ENCODE results near the gene GNPDA2. TPM values are rescaled to one million over a fixed set of nuclear protein-coding genes. Genes with fewer than 3 reads are reported as not detected.
"Not testable (repeated sequence)": the region's sequence is repeated elsewhere in the genome, so short reads cannot be mapped to it uniquely, and the experiment has no call there.

Gene GNPDA2
- total RNA-seq, 1 donor from 2014 or later: 11.4 TPM

DNA sequence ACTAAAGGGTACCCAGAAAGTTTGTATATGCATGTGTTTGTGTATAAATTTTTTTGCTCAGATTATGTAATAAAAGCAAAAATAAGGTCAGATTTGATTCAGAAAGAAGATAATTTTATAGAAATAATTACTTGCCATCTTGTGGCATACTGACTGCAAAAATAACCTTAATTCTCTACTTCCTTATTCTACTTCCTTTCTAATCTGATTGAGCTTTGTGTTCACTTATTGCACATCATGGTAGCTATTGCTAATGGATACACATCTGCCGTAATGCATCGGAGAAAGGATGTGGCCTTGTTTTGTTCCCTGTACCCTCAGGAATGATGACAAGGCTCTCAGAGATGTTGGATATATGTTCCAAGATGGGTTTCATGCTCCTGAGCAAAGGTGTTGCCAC, 10.5 kb upstream of the GNPDA2 start:
- Mint-ChIP-seq H3K27ac (no peak overlapping the region), H3K4me3 (no peak overlapping the region), H3K4me1 (no peaks in the 10 kb centered on the region), H3K36me3 (no peaks in the 10 kb centered on the region), H3K27me3 (ENCODE audit: low read depth) (peaks cover 51% of the 10 kb centered on the region), H3K9me3 (no peaks in the 10 kb centered on the region)
- DNase-seq (ENCODE audit: low spot score in 2 of 2, unreplicated experiment in 2 of 2): no peak
- no peak for TF ChIP-seq CTCF (IDR thresholded peaks at IDR 0.05; ENCODE audit: unreplicated experiment)

- not testable (repeated sequence) for H3K36me3 Mint-ChIP-seq; H3K4me3 Mint-ChIP-seq; H3K9me3 Mint-ChIP-seq; H3K27ac Mint-ChIP-seq; DNase-seq (ENCODE audit: low spot score in 2 of 2, unreplicated experiment in 2 of 2)
- H3K27me3 Mint-ChIP-seq (ENCODE audit: low read depth): peaks cover 34% of the 10 kb centered on the region
- peaks cover 17% of the 10 kb centered on the region for H3K4me1 Mint-ChIP-seq
These were observed 2.3 kb upstream of the GNPDA2 start for GRCh38 chr4:44728694-44729093.

DNA sequence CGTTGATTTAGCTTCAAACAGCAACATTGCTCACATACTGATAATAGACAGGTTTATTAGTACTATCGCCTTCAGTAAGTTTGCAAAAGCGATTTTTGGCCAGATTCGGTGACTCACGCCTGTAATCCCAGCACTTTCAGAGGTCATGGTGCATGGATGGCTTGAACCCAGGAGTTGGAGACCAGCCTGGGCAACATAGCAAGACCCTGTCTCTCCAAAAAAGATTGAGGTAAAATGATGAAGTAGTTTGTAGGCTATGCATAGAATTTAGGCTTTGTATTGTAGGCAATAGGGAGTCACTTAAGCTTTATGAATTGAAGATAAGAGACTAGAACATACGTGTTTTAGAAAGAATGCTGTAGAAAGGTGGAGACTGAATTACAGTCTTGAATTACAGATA, 1.1 kb upstream of the GNPDA2 start:
- H3K9me3 Mint-ChIP-seq: peaks cover 4% of the 10 kb centered on the region
- no peak for DNase-seq (ENCODE audit: low spot score in 2 of 2, unreplicated experiment in 2 of 2)
- no peak for TF ChIP-seq CTCF (IDR thresholded peaks at IDR 0.05; ENCODE audit: unreplicated experiment)
- H3K27me3 Mint-ChIP-seq (ENCODE audit: low read depth): peaks cover 23% of the 10 kb centered on the region
- no peak overlapping the region for H3K4me3 Mint-ChIP-seq
- H3K27ac Mint-ChIP-seq: no peak overlapping the region
- H3K4me1 Mint-ChIP-seq: peaks cover 21% of the 10 kb centered on the region
- no peaks in the 10 kb centered on the region for H3K36me3 Mint-ChIP-seq

DNA sequence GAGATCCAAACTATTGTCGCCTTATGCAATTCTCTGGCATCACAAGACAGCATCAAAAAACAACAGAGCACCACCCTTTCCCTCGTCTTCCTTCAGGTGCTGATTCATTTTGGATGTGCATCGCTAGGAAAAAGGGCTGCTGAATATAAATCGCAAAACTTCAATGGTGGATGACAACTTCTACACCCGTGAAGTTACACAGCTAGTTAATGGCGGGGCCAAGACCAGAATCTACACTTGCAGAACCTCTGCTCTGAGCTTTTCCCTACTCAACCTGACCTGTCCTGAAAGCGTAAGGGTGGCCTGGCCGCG, 674 bp downstream of the GNPDA2 start:
- no peaks in the 10 kb centered on the region for H3K36me3 Mint-ChIP-seq
- H3K27me3 Mint-ChIP-seq (ENCODE audit: low read depth): peaks cover 8% of the 10 kb centered on the region
- peak overlapping the region; percentile 80 for H3K4me3 Mint-ChIP-seq
- peaks cover 21% of the 10 kb centered on the region for H3K4me1 Mint-ChIP-seq
- H3K27ac Mint-ChIP-seq: peak overlapping the region; percentile 92
- DNase-seq (ENCODE audit: low spot score in 2 of 2, unreplicated experiment in 2 of 2): no peak
- no peak for TF ChIP-seq CTCF (IDR thresholded peaks at IDR 0.05; ENCODE audit: unreplicated experiment)
- H3K9me3 Mint-ChIP-seq: peaks cover 4% of the 10 kb centered on the region

DNA sequence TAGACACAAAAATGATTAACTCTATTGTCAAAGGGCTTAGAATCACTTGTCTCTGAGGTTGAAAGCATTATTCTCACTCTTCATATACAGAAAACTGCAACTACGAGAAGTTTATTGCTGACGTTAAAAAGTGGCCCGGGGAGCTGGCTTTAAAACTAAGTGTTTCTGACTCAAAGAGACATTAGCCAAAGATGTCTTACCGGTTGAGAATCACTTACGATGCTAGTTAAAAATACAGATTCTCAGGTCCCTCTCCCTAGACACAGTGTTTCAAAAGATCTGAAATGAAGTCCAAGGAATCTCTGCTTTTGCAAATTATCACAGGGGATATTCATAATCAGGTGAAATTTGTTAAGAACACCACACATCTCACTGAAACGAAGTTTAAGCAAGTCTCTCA, 1.2 kb downstream of the GNPDA2 start:
- Mint-ChIP-seq H3K4me1 (peaks cover 21% of the 10 kb centered on the region), H3K36me3 (no peaks in the 10 kb centered on the region)

DNA sequence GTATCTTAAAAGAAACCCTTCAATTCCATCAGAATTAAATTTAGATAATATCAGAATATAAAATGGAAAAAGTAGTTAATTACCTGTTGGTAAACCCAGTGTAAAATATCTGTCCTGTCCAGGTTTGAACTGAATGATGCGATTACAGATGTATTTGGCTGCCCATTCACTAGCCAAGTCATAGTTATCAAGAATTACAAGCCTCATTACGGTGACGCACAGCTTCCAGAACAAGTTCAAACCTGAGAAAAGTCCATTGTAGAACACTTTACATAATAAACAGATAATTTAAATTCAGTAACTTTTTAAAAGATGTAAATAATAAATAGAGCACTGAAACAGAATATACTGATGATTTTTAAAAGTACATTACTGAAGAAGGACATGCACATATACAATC, 4.4 kb downstream of the GNPDA2 start:
- Mint-ChIP-seq H3K36me3 (no peaks in the 10 kb centered on the region), H3K4me1 (peaks cover 21% of the 10 kb centered on the region), H3K9me3 (no peaks in the 10 kb centered on the region), H3K27me3 (ENCODE audit: low read depth) (no peaks in the 10 kb centered on the region), H3K4me3 (no peak overlapping the region), H3K27ac (no peak overlapping the region)
- DNase-seq (ENCODE audit: low spot score in 2 of 2, unreplicated experiment in 2 of 2): no peak
- no peak for TF ChIP-seq CTCF (IDR thresholded peaks at IDR 0.05; ENCODE audit: unreplicated experiment)

More for the DNA sequence above, 1.2 kb downstream of the GNPDA2 start:
- TF ChIP-seq CTCF (IDR thresholded peaks at IDR 0.05; ENCODE audit: unreplicated experiment): no peak
- Mint-ChIP-seq H3K4me3 (peak overlapping the region; percentile 80), H3K9me3 (no peaks in the 10 kb centered on the region), H3K27ac (peak overlapping the region; percentile 92), H3K27me3 (ENCODE audit: low read depth) (peaks cover 3% of the 10 kb centered on the region)
- no peak for DNase-seq (ENCODE audit: low spot score in 2 of 2, unreplicated experiment in 2 of 2)
